Heart left ventricle (tissue), 16 donors: ENCODE measurements around the gene ICAM2. TPM values are rescaled to one million over a fixed set of nuclear protein-coding genes. Genes with fewer than 3 reads are reported as not detected.

Source experiments
- ATAC-seq, 4 donors: fragments of 200-7000 bp; cut with Tn5 transposase; one replicate each; pipeline ENCODE4 v1.9.1; 2020 to 2022; ENCODE audit warnings: moderate library complexity in 4 of 4, mild to moderate bottlenecking in 3 of 4, moderate number of reproducible peaks in 1 of 4
- DNase-seq, 5 donors: peaks; one replicate each; pipeline ENCODE4 v3.0.0-alpha.2; 2020
- H3K27ac ChIP-seq, 12 donors: fragments of 200-600 bp; sonication (generic) in 4 of 12; one replicate each; pipeline versions ENCODE4 v1.5.0 to v1.8.0; 2016 to 2022; ENCODE audit warnings: mild to moderate bottlenecking in 2 of 12
- H3K27me3 ChIP-seq, 9 donors: fragments of 200-600 bp; sonication (generic) in 2 of 9; one replicate each; pipeline versions ENCODE4 v1.5.1 to v1.8.0; 2016 to 2022; ENCODE audit warnings: mild to moderate bottlenecking in 3 of 9
- H3K36me3 ChIP-seq, 9 donors: fragments of 200-600 bp; sonication (generic) in 2 of 9; one replicate each; pipeline versions ENCODE4 v1.5.0 to v1.8.0; 2018 to 2022; ENCODE audit warnings: mild to moderate bottlenecking in 2 of 9
- H3K4me1 ChIP-seq, 12 donors: fragments of 200-600 bp; sonication (generic) in 4 of 12; one replicate each; pipeline versions ENCODE4 v1.5.0 to v1.8.0; 2016 to 2022; ENCODE audit warnings: mild to moderate bottlenecking in 3 of 12
- H3K4me3 ChIP-seq, 12 donors: fragments of 200-600 bp; sonication (generic) in 4 of 12; one replicate each; pipeline versions ENCODE4 v1.5.0 to v1.8.0; 2017 to 2022; ENCODE audit warnings: mild to moderate bottlenecking in 9 of 12, moderate library complexity in 4 of 12
- H3K9me3 ChIP-seq, 12 donors: fragments of 200-600 bp; sonication (generic) in 4 of 12; one replicate each; pipeline versions ENCODE4 v1.5.0 to v1.8.0; 2016 to 2022; ENCODE audit warnings: mild to moderate bottlenecking in 1 of 12
- POLR2A ChIP-seq, 2 donors: fragments of 450-650 bp; IDR thresholded peaks; one replicate each; pipeline ENCODE4 v1.6.1; 2017; ENCODE audit warnings: antibody characterized with exemption in 2 of 2, mild to moderate bottlenecking in 2 of 2, moderate library complexity in 2 of 2
- WGBS, 4 donors: extraction: QIAGEN DNeasy Blood & Tissue Kit in 2 of 4; methylation state at CpG; one replicate each; pipeline versions ENCODE4 v1.1.5 to v1.1.7; 2013 to 2018; 5-methylcytosine and 5-hydroxymethylcytosine counted together
- intact Hi-C, 10 donors: fragments of 100-400 bp; cut with DNase I; formaldehyde crosslinking; loops; one replicate each; pipeline versions ENCODE4 v1.11.1 to v1.14.2; 2022
- polyA plus RNA-seq, 2 donors: library from polyadenylated mRNA; stranded (reverse); fragments of 200-250 nt; gene quantifications; one replicate each; pipeline ENCODE4 v1.2.3, GENCODE V29; 2013
- total RNA-seq, 9 donors: library from RNA; depleted of rRNA in 2 of 9; stranded (reverse); fragments of >200 nt in 2 of 9; fragmentation: NEBNext Ultra II Directional in 3 of 9; extraction: Animal tissue kit (Norgen Biotek cat#: 25700) in 3 of 9; gene quantifications; one replicate each; pipeline versions ENCODE4 v1.1.0 to v1.2.4, GENCODE V29; 2016 to 2023
- TF ChIP-seq, protein P1 (sequence below), 12 donors: fragments of 200-600 bp; sonication (generic) in 4 of 12; IDR thresholded peaks; one replicate each; pipeline versions ENCODE4 v1.5.0 to v1.8.0; 2018 to 2022; ENCODE audit warnings: antibody characterized with exemption in 12 of 12, mild to moderate bottlenecking in 5 of 12
- donor health status: ischemic (EF 13 %, LVEDD 7.1; RV severe dilation, severe dysfunction).
- donor health status: healthy with polysubstance abuse.
- donor health status: DM: no; HTN: yes; CAD: no.
- donor health status: DM: no; HTN: no; CAD: no.
- donor health status: ischemic (EF 25% LVEDD 6.9; RV normal size, moderate dysfunction).
- donor health status: ischemic (EF 25% LVEDD 5.7; RV mildly dilated, moderate dysfunction).
- donor health status: healthy.
- donor health status: DM: yes; HTN: yes; CAD: no.
- donor health status: ischemic (EF 35%, LVEDD 5.7; RV mildly dilated, moderate dysfunction).
- donor health status: nonischemic (EF 11% LVEDD 7.7; RV severe dilation, severe dysfunction).
- donor health status: DM: yes; HTN: yes; CAD: no.
- donor health status: PGD.
- donor health status: ischemic (EF 29% LVEDD 5.4; RV normal size, mild dysfunction).
- donor health status: nonischemic (EF 23%, LVEDD 6.1; RV moderate dilation, normal function).

Gene ICAM2
- total and polyA plus RNA-seq, 11 donors: 24.4 to 262 (median 43.1) TPM

DNA sequence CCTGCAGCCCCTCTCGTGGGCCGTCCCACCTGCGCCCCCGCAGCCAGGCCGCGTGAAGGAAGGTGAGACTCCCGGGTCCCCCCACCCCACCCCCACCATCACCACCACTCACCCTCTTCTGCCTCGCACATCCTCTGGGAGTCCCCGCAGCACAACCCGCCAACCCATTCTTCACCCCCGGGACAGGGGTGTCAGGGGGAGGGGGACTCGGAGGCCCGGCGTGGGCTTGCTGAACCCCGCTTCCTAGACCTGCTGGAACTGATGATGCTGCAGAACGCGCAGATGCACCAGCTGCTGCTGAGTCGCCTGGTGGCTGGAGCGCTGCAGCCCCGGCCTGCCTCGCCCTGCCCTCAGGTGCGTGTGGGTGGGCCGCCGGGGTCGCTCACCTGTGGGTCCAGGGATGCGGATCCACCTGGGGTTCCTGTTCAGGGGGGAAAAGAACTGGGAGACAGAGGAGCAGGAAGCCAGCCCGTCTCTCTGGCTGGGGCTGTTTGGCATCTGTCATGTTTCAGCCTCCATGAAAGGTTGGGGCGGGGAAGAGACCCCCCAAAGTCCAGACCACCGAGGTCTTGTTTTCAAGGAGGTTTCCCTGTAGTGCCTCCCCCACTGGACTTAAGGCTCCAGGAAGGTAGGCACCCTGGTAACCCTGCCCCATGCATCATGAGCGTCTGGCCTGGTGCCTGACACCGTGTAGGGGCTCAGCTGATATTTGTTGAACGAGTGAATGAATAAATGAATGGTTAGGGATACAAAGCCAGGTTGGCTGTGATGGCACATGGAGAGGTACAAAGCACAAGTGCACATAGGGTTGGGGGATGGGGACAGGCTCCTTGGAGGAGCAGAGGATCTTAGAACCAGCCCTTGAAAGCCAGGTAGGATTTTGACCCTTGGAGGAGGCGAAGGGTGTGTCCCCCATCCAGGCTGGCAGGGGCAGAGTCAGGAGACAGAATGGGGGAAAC is 21.4 kb downstream of the ICAM2 start:
- no peaks in the 10 kb centered on the region for H3K9me3 ChIP-seq
- H3K4me1 ChIP-seq: peaks cover 3 to 51% (median 25%) of the 10 kb centered on the region in 12 donors
- H3K36me3 ChIP-seq: peaks cover 0 to 18% (median 4%) of the 10 kb centered on the region in 9 donors
- H3K4me3 ChIP-seq: peak overlapping the region; percentile 24 to 71 (median 61)
- peak overlapping the region in 6 of 12 donors; percentile 38 to 85 (median 73) for H3K27ac ChIP-seq
- ATAC-seq: no peak
- TF ChIP-seq, protein P1, sequence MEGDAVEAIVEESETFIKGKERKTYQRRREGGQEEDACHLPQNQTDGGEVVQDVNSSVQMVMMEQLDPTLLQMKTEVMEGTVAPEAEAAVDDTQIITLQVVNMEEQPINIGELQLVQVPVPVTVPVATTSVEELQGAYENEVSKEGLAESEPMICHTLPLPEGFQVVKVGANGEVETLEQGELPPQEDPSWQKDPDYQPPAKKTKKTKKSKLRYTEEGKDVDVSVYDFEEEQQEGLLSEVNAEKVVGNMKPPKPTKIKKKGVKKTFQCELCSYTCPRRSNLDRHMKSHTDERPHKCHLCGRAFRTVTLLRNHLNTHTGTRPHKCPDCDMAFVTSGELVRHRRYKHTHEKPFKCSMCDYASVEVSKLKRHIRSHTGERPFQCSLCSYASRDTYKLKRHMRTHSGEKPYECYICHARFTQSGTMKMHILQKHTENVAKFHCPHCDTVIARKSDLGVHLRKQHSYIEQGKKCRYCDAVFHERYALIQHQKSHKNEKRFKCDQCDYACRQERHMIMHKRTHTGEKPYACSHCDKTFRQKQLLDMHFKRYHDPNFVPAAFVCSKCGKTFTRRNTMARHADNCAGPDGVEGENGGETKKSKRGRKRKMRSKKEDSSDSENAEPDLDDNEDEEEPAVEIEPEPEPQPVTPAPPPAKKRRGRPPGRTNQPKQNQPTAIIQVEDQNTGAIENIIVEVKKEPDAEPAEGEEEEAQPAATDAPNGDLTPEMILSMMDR (IDR thresholded peaks at IDR 0.05): no peak
- TF ChIP-seq POLR2A (IDR thresholded peaks at IDR 0.05): no peak
- peak in 1 of 5 donors; percentile 60 for DNase-seq
- intact Hi-C loops: loop anchor here in 1 of 10 donors (1.0 kb wide), 1 partner anchor 16 kb away; no protein-coding TSS in a partner anchor
- peaks cover 0 to 28% (median 12%) of the 10 kb centered on the region in 9 donors for H3K27me3 ChIP-seq
- WGBS, 4 donors: 23 to 64% (median 33%) methylated on average over 7 to 33 of the region's 33 CpGs

DNA sequence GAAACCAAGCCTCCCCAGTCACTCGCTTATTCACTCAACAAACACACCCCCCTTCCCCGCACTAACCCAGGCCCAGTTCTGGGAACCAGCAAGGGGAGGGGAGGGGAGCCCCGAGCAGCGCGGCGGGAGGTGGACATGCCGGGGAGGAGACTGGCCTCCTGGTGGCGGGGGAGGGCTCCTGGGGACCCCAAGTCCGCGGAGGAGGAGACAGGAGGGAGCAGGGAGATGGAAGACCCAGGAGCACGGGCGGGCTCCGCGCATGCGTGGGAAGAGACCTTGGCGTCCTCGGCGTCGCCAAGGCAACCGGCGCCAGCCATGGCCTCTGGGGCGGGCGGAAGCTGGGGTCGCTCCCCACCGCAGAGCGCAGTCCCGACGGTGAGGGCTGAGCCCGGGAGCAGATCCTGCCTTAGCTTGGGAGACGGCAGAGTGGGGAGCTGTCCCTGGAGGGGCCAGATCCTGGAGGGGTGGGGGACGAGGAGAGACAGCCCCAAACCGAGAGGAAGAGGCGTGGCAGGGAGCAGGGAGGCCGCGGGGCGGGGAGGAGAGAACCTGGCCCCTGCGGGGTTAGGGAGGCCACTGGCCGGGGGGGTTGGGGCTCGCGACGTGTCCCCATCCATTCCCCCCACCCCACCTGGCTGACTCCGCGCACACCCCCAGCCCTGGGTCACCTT is 22.2 kb downstream of the ICAM2 start, which contains the start of gene PRR29:
Gene PRR29, plus strand, starts transcription at position 302 of the 671 bp plus-strand sequence. Its CDS starts 14 bp downstream, at position 316.
- Histone ChIP-seq H3K4me1 (peaks cover 3 to 58% (median 25%) of the 10 kb centered on the region in 12 donors), H3K36me3 (peaks cover 0 to 11% (median 3%) of the 10 kb centered on the region in 9 donors), H3K27me3 (peaks cover 0 to 28% (median 12%) of the 10 kb centered on the region in 9 donors), H3K9me3 (no peaks in the 10 kb centered on the region), H3K4me3 (peak within 1 kb of the TSS; percentile 24 to 71 (median 61)), H3K27ac (peak within 1 kb of the TSS; percentile 14 to 85 (median 62))
- DNase-seq: peak; percentile 72 to 89 (median 77)
- ATAC-seq: peak; percentile 17 to 62 (median 48)
- TF ChIP-seq, protein P1 (IDR thresholded peaks at IDR 0.05): no peak
- no peak for TF ChIP-seq POLR2A (IDR thresholded peaks at IDR 0.05)
- 1 to 4% (median 1%) methylated on average over 18 to 43 of the region's 43 CpGs for WGBS, 4 donors
- intact Hi-C loops: no loop called here

DNA sequence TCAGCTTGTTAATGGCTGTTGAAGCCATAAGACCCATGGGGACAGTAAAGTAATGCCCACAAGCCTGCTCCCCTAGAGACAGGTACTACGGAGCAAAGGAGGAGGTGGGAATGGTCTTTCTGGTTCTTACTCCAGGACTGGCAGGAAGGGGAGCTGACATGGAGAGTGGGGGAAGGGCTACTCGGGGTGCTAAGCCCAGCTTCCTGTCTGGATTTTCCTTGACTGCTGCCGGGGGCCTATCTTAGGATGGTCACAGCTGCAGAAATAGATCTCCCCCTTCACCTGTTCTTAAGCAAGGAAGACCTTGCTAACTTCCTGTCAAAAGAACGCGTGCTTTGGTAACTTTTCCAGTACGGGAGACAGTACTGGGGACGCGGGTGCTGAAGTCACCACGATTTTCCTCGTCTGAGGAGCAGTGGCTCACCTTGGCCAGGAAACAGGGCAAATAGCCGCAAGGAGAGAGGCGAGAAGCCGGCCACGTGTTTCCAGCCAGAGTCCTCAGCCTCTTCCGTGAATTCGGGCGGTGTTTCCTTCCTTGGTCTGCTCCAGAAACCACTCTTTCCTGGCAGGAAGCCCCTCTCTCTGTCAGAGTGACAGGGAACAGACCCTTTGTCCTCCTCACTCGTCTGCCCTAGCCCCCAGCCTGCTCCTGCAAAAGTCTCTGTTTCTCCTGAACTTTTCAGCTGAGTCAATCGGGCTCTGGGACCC is 22.9 kb downstream of the ICAM2 start:
- DNase-seq: peak in 3 of 5 donors; percentile 49 to 62 (median 52)
- H3K4me1 ChIP-seq: peaks cover 3 to 56% (median 24%) of the 10 kb centered on the region in 12 donors
- peak overlapping the region in 11 of 12 donors; percentile 38 to 71 (median 61) for H3K4me3 ChIP-seq
- intact Hi-C loops: no loop called here
- peaks cover 0 to 28% (median 12%) of the 10 kb centered on the region in 9 donors for H3K27me3 ChIP-seq
- peak overlapping the region; percentile 14 to 85 (median 62) for H3K27ac ChIP-seq
- WGBS, 4 donors: 12 to 22% (median 18%) methylated on average over 18 to 19 of the region's 19 CpGs
- TF ChIP-seq, protein P1 (IDR thresholded peaks at IDR 0.05): no peak
- no peak for TF ChIP-seq POLR2A (IDR thresholded peaks at IDR 0.05)
- H3K36me3 ChIP-seq: peaks cover 0 to 4% (median under 1%) of the 10 kb centered on the region in 9 donors
- no peaks in the 10 kb centered on the region for H3K9me3 ChIP-seq
- ATAC-seq: peak in 2 of 4 donors; percentile 2 to 38
